ENCODE results near the gene BAIAP2.
A peak's percentile ranks its signal among the peaks of the same experiment; 100 is the strongest.

The BAIAP2 gene

DNA sequence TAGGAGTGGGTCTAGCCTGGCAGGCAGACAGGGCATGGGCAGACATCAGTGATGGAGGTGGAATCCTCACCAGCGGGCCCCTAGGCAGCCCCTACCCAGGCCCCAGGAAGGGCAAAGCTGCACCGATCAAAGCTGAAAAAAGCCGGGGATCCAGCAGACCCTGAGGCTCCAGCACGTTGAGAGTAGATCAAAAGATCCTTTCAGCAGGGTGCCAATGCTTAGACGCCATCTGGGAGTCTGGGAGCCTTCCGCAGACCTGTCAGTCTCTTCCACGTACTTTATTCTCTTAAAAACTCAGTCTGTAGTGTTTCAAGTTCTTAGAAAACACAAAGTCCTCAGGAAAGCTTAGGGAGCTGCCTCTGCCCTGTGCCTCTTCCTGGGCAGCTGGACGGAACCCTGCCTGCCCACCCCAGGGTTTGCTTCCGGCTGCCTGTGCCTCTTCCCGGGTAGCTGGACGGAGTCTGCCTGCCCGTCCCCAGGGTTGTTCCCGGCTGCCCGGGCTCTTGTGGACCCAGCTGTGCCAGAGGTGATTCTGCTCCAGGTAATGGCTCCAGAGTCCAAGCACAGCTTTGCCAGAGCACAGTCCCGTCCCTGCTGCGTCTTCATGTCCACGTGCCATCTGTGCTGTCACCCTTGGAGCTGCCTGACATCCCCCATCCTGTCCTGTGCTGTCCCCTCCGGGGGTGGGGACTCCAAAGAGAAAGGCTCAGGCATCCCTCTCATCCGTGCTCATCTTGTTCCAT is 79.6 kb downstream of the BAIAP2 start:
- DNase-seq = no peak

- DNase-seq = no peak
These were observed 80.3 kb downstream of the BAIAP2 start for GRCh38 chr17:81115219-81115618.

- no peak for DNase-seq
These were observed 81.0 kb downstream of the BAIAP2 start for GRCh38 chr17:81115749-81116464.

GRCh38 chr17:81116704-81117103 is 81.8 kb downstream of the BAIAP2 start:
- DNase-seq = no peak

DNA sequence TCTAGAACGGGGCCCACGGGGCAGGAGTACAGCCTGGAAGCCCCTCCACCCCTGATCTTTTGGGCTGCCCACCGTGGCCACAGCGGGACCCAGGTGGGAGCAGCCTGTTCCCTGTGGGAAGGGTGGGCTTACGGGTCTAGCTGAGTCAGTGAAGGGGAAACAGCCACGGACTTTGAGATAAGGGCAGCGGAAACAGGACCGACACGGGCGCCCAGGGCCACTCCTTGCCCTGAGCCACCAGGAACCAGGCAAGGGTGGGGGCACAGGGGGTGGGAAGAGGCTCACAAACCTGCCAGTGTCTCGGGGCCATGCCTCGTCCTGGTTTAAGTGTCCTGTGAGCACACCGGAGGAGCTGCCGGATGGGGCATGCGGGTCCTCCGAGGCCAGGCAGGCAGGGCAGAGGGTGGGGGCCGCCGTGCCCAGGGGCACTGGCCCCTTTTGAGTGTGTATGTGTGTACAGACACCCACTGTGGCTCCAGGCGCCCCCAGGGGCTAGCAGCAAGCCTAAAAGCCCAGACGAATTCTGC is 82.8 kb downstream of the BAIAP2 start:
- no peak for DNase-seq

DNA sequence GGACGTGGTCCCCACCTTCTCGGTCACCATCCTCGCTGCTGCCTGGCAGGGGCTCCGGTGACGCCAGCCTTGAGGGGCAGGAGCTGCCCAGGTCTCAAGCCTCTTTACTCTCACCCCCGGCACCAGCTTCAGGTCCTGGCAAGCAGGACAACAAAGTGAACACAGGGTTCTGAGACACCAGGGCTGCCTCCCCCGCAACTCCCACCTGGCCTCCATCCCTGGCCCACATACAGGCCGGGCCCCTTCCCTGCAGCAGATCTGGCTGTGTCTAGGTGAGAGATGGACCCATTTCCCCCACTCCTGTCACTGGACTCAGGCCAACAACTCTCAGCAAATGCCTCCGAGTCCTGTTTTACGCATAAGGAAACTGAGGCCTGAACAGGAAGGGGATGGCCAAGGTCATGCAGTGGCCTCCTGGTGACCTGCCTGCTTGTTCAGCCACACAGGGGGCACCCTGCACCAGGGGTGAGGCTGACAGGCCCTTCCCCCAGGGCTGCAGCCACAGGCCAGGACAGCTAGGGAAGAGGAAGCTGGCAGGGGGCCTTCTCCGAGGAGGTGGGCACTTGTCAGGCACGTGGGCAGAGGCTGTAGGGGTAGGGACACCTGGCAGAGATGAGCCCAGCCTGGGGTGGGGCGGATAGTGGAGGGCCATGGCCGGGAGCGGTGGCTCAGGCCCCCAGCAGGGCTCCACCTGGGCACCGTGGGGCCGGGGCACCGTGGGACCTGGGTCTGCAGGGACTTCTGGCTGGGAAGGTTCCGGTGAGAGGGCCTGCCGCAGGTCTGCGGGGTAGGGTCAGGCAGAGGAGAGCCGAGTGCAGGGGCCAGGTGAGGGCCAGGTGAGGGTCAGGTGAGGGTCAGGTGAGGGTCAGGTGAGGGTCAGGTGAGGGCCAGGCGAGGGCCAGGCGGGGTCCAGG is 83.6 kb downstream of the BAIAP2 start:
- DNase-seq = no peak

- peak; percentile 51 to 65 (median 58) for DNase-seq
These were observed 84.5 kb downstream of the BAIAP2 start for GRCh38 chr17:81119223-81120148.

DNA sequence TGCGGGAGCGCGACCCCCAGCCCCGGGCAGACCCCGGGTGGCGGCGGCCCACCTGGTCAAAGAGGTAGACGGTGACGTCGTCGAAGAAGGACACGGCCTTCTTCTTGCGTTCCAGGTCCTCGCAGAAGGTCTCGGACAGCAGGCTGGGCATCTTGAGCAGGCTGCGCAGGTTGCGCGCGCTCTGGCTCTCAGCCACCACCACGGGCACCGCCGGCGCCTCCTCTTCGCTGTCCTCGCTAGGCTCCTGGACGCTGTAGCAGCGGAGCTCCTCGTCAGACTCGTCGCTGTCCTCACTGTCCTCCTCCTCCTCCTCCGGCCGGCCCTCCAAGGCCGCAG is 85.2 kb downstream of the BAIAP2 start:
- no peak for DNase-seq

DNA sequence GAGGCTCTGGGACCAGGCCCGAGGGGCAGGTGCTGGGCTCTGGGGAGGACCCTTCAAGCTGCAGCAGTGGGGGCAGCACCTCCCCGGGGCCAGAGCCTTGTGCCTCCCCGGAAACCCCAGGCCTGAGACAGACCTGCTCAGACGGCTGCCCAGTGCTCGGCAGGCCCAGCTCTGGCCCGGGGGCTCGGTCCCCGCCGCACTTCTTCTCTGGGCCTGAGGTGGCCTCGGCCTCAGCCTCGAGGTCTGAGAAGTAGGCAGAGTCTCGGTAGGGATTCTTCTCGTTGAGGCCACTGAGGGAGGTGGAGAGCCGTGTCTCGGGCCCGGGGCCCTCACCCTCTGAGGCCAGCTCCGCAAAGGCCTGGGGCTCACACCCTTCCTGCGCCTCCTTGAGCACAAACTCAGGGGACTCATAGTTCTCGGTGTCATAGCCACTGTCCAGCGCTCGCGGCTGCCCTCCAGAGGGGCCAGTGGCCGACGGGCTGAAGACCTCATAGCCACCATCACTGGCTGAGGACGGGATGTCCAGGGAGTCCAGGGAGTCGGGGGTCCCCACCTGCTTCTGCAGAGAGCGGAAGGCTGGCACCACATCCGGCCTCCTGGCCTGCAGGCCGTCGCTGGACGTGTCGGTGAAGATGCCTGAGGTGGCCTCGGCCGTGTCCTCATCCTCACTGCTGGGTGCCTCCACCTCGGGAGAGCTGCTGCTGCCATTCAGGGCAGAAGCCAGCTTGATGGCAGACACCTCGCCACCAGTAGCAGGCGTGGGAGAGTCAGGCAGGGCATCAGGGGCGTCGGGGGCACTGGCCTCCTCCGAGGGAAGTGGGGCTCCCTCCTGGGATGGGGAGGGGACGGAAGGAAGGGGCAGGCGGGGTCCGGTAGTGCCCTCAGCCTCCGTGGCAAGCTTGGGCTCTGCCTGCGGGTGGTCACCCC is 86.0 kb downstream of the BAIAP2 start:
- DNase-seq = no peak

GRCh38 chr17:81121841-81122733 is 87.1 kb downstream of the BAIAP2 start:
- no peak for DNase-seq

GRCh38 chr17:81123052-81124048 is 88.4 kb downstream of the BAIAP2 start:
- no peak for DNase-seq

DNA sequence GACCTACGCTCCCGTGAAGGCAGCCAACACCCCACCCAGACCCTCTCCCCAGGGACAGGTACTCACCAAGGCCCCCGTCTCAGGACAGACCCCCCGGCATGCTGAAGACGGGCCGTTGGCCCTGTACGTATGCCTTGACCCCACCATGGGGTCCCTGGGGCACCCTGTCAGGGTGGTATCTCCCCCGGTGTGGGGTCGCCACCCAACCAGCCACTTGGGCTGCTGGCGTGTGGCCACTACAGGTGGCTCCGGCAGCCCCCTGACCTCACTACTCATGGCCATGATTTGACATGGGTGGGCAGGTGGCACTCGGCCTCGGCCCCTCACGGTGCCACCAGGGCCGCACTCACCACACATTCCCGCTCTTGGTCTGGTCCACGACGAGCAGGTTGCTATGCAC is 89.4 kb downstream of the BAIAP2 start:
- no peak for DNase-seq

- DNase-seq = no peak
These were observed 90.7 kb downstream of the BAIAP2 start for GRCh38 chr17:81125573-81126081.

DNA sequence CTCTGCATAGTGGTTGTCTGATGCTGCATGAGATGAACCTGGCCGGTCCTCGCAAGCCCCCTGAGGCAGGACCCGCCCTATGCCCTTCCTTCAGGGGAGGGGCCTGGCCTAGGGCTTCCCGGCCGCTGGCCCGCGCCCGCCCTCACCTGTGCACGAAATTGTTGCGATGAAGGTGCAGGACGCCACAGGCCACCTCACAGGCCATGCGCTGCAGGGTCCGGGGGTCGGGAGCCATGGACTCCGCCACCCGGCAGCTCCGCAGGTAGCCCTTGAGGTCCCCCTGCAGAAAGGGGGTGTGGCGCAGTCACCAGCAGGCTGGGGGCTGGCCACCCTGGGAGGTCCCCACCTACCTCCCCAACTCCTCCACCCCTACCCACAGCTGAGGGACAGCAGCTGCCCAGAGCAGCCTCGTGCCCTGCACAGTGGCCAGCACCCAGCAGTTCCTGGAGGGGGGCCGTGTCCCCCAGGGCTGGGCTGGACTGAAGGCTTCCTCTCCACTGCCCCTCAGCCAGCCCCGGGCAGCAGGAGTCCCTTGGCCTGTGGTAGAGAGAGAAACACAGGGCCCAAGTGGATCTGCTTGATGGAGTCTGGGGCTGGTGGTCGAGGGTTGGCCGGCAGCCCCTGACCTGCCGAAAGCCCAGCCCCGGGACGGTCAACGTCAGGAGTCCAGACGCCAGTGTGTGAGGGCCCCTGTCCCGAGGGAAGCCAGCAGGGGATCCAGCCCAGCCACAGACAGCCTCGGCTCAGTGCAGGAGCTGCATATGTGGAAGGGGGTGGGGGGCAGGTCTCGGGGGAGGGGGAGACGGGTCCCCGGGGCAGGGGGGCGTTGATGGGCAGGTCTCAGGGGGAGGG is 91.6 kb downstream of the BAIAP2 start:
- no peak for DNase-seq

DNA sequence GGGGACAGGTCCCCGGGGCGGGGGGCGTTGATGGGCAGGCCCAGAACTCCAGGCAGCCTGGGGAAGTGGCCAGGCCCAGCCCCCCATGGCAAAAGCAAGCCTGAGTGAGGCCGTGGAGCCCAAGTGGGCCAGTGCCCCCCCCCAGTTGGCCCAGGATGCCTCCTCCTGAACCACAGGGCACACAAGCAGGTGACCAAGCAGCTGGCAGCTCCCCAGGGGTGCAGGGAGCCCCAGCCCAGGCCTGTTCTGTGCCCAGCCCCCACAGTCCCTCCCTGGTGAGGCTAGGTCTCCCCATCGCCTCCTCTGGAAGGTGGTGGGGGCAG is 92.1 kb downstream of the BAIAP2 start:
- no peak for DNase-seq

DNA sequence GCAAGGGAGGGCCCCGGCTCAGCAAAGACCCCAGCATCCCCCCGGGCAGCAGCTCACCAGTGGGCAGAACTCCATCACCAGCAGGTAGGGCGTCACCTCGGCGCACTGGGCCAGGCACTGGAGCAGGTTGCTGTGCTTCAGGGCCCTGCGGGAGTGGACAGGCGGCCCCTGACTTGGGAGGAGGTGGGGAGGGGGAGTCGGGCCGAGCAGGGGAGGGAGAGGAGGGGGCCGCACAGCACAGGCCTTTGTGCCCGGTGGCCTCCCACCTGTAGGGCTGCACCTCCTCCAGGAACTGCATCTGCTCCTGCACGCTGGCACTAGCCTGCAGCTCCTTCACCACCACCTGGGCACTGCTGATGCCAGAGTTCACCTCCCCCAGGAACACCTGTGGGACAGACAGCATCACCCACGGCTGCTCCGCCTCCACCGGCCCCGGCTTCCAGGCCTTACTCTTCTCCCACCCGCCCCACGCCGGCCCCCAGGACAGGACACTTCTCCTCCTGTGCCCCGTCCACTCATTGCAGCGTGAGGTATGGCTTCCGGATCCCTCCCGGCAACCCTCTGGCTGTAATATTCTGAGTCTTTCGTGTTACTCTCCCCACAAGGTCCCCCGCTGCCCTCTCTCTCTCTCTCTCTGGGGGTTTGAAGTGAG is 92.7 kb downstream of the BAIAP2 start:
- no peak for DNase-seq

- no peak for DNase-seq
These were observed 93.4 kb downstream of the BAIAP2 start for GRCh38 chr17:81128338-81128737.
